Lung (tissue), 12 donors: ENCODE data around the gene ZFP69. TPM values are rescaled to one million over a fixed set of nuclear protein-coding genes. Genes with fewer than 3 reads are reported as not detected.

Source experiments
- ATAC-seq: fragments of 200-7000 bp; cut with Tn5 transposase; one replicate; pipeline ENCODE4 v1.9.1; 2020; ENCODE audit warnings: moderate number of reproducible peaks; ENCODE audit not compliant: insufficient read depth, low FRiP score
- DNase-seq, 3 donors: peaks; one replicate each; pipeline ENCODE4 v3.0.0-alpha.2; 2013 to 2017
- H3K27ac ChIP-seq, 2 donors: one replicate each; pipeline ENCODE4 v1.5.1; 2013; ENCODE audit warnings: mild to moderate bottlenecking in 2 of 2, moderate library complexity in 2 of 2, control low read depth in 1 of 2, inconsistent platforms in 1 of 2, low read depth in 1 of 2, low read length in 1 of 2
- H3K27me3 ChIP-seq, 3 donors: one replicate each; pipeline ENCODE4 v1.5.1; 2013; ENCODE audit warnings: low read length in 2 of 3; ENCODE audit not compliant: control insufficient read depth in 3 of 3, insufficient read depth in 3 of 3
- H3K36me3 ChIP-seq, 4 donors: one replicate each; pipeline ENCODE4 v1.5.1; 2013; ENCODE audit warnings: low read length in 4 of 4, mild to moderate bottlenecking in 1 of 4, moderate library complexity in 1 of 4; ENCODE audit not compliant: control insufficient read depth in 4 of 4, insufficient read depth in 4 of 4
- H3K4me1 ChIP-seq, 5 donors: one replicate each; pipeline ENCODE4 v1.5.1; 2013; ENCODE audit warnings: low read length in 5 of 5, mild to moderate bottlenecking in 2 of 5, moderate library complexity in 1 of 5; ENCODE audit not compliant: control insufficient read depth in 5 of 5, insufficient read depth in 5 of 5
- H3K4me3 ChIP-seq: one replicate; pipeline ENCODE4 v1.5.1; 2013; ENCODE audit warnings: mild to moderate bottlenecking, control low read depth, moderate library complexity
- H3K9ac ChIP-seq, 2 donors: one replicate each; pipeline ENCODE4 v1.5.1; 2013; ENCODE audit warnings: low read length in 2 of 2, control low read depth in 1 of 2; ENCODE audit not compliant: insufficient read depth in 1 of 2
- H3K9me3 ChIP-seq, 4 donors: one replicate each; pipeline ENCODE4 v1.5.1; 2013; ENCODE audit warnings: low read length in 3 of 4, mild to moderate bottlenecking in 1 of 4, moderate library complexity in 1 of 4; ENCODE audit not compliant: control insufficient read depth in 4 of 4, insufficient read depth in 3 of 4
- CTCF ChIP-seq: IDR thresholded peaks from 2 replicates; pipeline ENCODE4 v1.5.1; 2012; ENCODE audit warnings: mild to moderate bottlenecking; ENCODE audit errors: control extremely low read depth, extremely low read depth
- WGBS, 2 donors: extraction: QIAGEN DNeasy Blood & Tissue Kit; methylation state at CpG; one replicate each; pipeline ENCODE4 v1.1.7; 2013; 5-methylcytosine and 5-hydroxymethylcytosine counted together
- polyA plus RNA-seq, 2 donors: library from polyadenylated mRNA; stranded (reverse); fragments of 200-250 nt; gene quantifications; one replicate each; pipeline ENCODE4 v1.2.1, GENCODE V29; 2013
- total RNA-seq, 2 donors: library from RNA; depleted of rRNA in 1 of 2; stranded (reverse); fragments of >200 nt in 1 of 2; gene quantifications; one replicate each; pipeline ENCODE4 v1.2.1, GENCODE V29; 2014 to 2021
- donor health status: control.
- donor health status: control.
- donor health status: Bipolar disorder and iron deficiency.
- donor health status: healthy.
- donor health status: DM: yes; HTN: yes; CAD: no.

ZFP69 gene
- total and polyA plus RNA-seq, 4 donors: 1.7 to 4.2 (median 3.8) TPM

GRCh38 chr1:40532062-40532389 is 54.9 kb downstream of the ZFP69 start:
- Histone ChIP-seq H3K27me3 (no peaks in the 10 kb centered on the region), H3K36me3 (peaks cover 0 to 6% (median 0%) of the 10 kb centered on the region in 4 donors), H3K4me1 (peaks cover 0 to 19% (median 3%) of the 10 kb centered on the region in 5 donors), H3K4me3 (peak overlapping the region; percentile 74), H3K27ac (peak overlapping the region; percentile 84 to 90), H3K9me3 (no peaks in the 10 kb centered on the region), H3K9ac (peak overlapping the region; percentile 75 to 90)
- no peak for ATAC-seq
- no peak for DNase-seq
- TF ChIP-seq CTCF: no peak
- 5 to 6% methylated on average over 3 of the region's 3 CpGs for WGBS, 2 donors

- Histone ChIP-seq H3K27ac (no peak overlapping the region), H3K27me3 (no peaks in the 10 kb centered on the region), H3K4me3 (no peak overlapping the region), H3K9ac (no peak overlapping the region), H3K9me3 (no peaks in the 10 kb centered on the region), H3K36me3 (peaks cover 0 to 6% (median 0%) of the 10 kb centered on the region in 4 donors), H3K4me1 (peaks cover 0 to 19% (median 3%) of the 10 kb centered on the region in 5 donors)
- DNase-seq (peak in 2 of 3 donors; percentile 58 to 61), ATAC-seq (no peak)
- TF ChIP-seq CTCF: no peak
Observed at GRCh38 chr1:40532844-40533424, 55.8 kb downstream of the ZFP69 start.

GRCh38 chr1:40534589-40534988 is 57.5 kb downstream of the ZFP69 start:
- no peaks in the 10 kb centered on the region for H3K9me3 ChIP-seq
- no peak overlapping the region for H3K4me3 ChIP-seq
- DNase-seq (no peak), ATAC-seq (no peak)
- H3K36me3 ChIP-seq: peaks cover 0 to 6% (median 0%) of the 10 kb centered on the region in 4 donors
- no peak overlapping the region for H3K27ac ChIP-seq
- H3K9ac ChIP-seq: no peak overlapping the region
- peaks cover 0 to 19% (median 3%) of the 10 kb centered on the region in 5 donors for H3K4me1 ChIP-seq
- TF ChIP-seq CTCF: no peak
- H3K27me3 ChIP-seq: no peaks in the 10 kb centered on the region

- ATAC-seq: no peak
- DNase-seq: no peak
- H3K27me3 ChIP-seq: no peaks in the 10 kb centered on the region
- H3K4me1 ChIP-seq: peaks cover 0 to 18% (median 3%) of the 10 kb centered on the region in 5 donors
- H3K9ac ChIP-seq: no peak overlapping the region
- 92 to 95% methylated on average over 2 of the region's 2 CpGs for WGBS, 2 donors
- H3K36me3 ChIP-seq: peaks cover 0 to 6% (median 2%) of the 10 kb centered on the region in 4 donors
- no peak overlapping the region for H3K27ac ChIP-seq
- TF ChIP-seq CTCF: no peak
- H3K9me3 ChIP-seq: no peaks in the 10 kb centered on the region
- H3K4me3 ChIP-seq: no peak overlapping the region
Observed at GRCh38 chr1:40535732-40536131, 58.6 kb downstream of the ZFP69 start.
